MM.1S (cell line): Measurements from ENCODE around the gene CTBP1.

ENCODE experiments used
- DNase-seq: peaks from one replicate; pipeline ENCODE4 v3.0.0-alpha.2; 2015
- H2AFZ ChIP-seq: fragments of 300-600 bp; sonication (generic); 2 replicates; pipeline ENCODE4 v1.6.0; 2016; ENCODE audit warnings: antibody characterized with exemption, low read length
- H3F3A ChIP-seq: fragments of 300-600 bp; sonication (generic); 2 replicates; pipeline ENCODE4 v1.6.1; 2016; ENCODE audit warnings: mild to moderate bottlenecking, antibody characterized with exemption, low read length, moderate library complexity, mixed read lengths; ENCODE audit not compliant: insufficient read depth
- H3K27ac ChIP-seq: fragments of 300-600 bp; sonication (generic); 2 replicates; pipeline ENCODE4 v1.5.1; 2016; ENCODE audit warnings: mild to moderate bottlenecking, low read length
- H3K27me3 ChIP-seq: fragments of 300-600 bp; sonication (generic); replicated peaks from 2 replicates; pipeline ENCODE4 v1.6.0; 2016; ENCODE audit warnings: low read length; ENCODE audit not compliant: insufficient read depth
- H3K36me3 ChIP-seq: fragments of 300-600 bp; sonication (generic); replicated peaks from 2 replicates; pipeline ENCODE4 v1.6.1; 2016; ENCODE audit warnings: mild to moderate bottlenecking, low read length, mixed read lengths; ENCODE audit not compliant: insufficient read depth
- H3K4me1 ChIP-seq: fragments of 300-600 bp; sonication (generic); 2 replicates; pipeline ENCODE4 v1.6.1; 2016; ENCODE audit warnings: low read length, mixed read lengths
- H3K4me2 ChIP-seq: fragments of 300-600 bp; sonication (generic); 2 replicates; pipeline ENCODE4 v1.6.0; 2016; ENCODE audit warnings: low read depth, low read length
- H3K4me3 ChIP-seq: fragments of 300-600 bp; sonication (generic); 2 replicates; pipeline ENCODE4 v1.5.1; 2016; ENCODE audit warnings: low read length, mixed read lengths
- H3K79me2 ChIP-seq: fragments of 300-600 bp; sonication (generic); 2 replicates; pipeline ENCODE4 v1.6.1; 2016; ENCODE audit warnings: mixed run types, low read length, mixed read lengths
- H3K9ac ChIP-seq: fragments of 300-600 bp; sonication (generic); 2 replicates; pipeline ENCODE4 v1.6.1; 2016; ENCODE audit warnings: low read length, mixed read lengths
- H3K9me2 ChIP-seq: fragments of 300-600 bp; sonication (generic); replicated peaks from 2 replicates; pipeline ENCODE4 v1.6.1; 2016; ENCODE audit warnings: mild to moderate bottlenecking, low read length, mixed read lengths; ENCODE audit not compliant: insufficient read depth
- H3K9me3 ChIP-seq: fragments of 300-600 bp; sonication (generic); replicated peaks from 2 replicates; pipeline ENCODE4 v1.6.1; 2016; ENCODE audit warnings: mild to moderate bottlenecking, low read length, mixed read lengths; ENCODE audit not compliant: insufficient read depth
- H4K20me1 ChIP-seq: fragments of 300-600 bp; sonication (generic); 2 replicates; pipeline ENCODE4 v1.6.1; 2016; ENCODE audit warnings: mild to moderate bottlenecking, low read length, moderate library complexity, mixed read lengths; ENCODE audit not compliant: insufficient read depth
- EZH2 ChIP-seq: fragments of 300-600 bp; sonication (generic); optimal IDR thresholded peaks from 2 replicates; pipeline ENCODE3; 2017; ENCODE audit warnings: low read depth, mild to moderate bottlenecking, antibody characterized with exemption, low read length, mixed read lengths
- EZH2phosphoT487 ChIP-seq: fragments of 300-600 bp; sonication (generic); IDR thresholded peaks from 2 replicates; pipeline ENCODE4 v1.6.1; 2018; ENCODE audit warnings: antibody characterized with exemption, low read length
- TF ChIP-seq, protein P1 (sequence below): fragments of 300-600 bp; sonication (generic); IDR thresholded peaks from 2 replicates; pipeline ENCODE4 v1.5.1; 2016; ENCODE audit warnings: antibody characterized with exemption, low read length, mixed read lengths

Gene CTBP1

DNA sequence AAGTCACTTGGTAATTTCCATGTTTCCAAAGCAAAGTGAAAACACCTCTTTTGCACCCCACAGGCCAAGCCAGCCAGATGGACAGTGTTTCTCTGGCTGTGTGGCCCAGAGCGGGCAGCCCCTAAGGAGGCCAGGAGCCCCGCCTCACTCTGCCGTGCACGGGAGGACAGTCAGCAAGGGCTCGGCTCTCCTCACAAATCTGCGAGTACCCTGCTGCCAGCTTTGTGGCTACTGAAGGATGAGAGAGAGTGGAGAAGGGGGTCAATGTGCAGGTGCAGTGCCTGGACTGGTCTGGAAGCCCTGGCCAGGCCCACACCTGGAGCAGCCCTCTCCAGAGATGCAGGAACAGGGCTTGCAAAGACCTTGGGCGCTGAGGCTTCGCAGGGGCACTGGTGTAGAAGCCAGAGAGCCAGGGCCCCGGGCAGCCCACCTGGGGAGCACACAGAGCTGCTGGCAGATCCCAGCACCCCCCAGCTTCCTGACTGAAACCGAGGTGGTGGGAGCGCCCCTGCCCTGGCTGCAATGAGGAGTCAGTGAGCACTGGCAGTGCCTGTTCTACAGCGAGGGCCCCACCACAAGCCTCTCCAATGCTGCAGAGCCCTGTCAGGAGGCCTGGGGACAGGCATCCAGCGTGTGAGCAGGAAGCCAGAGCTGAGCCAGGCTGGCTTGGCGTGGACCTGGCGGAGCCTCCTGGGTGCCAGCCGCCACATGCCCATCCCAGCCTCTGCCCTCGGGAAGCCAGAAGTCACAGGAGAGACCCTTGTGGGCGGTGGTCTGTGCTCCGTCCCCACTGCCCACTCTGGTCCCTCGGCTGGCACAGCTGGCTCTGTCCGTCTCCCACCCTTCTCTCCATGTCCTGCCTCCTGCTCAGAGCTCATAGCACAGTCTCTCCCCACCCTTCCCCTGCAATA lies 80.5 kb downstream of the CTBP1 start:
- Histone ChIP-seq H3K36me3 (no peaks in the 10 kb centered on the region), H3K79me2 (no peaks in the 10 kb centered on the region), H3K27ac (peak overlapping the region; percentile 73; the same call in 1 of the 2 replicates), H3K9me3 (no peaks in the 10 kb centered on the region), H3K9me2 (no peaks in the 10 kb centered on the region), H3K4me1 (peaks cover 20% of the 10 kb centered on the region), H3F3A (peaks cover 4% of the 10 kb centered on the region; the same call in 1 of the 2 replicates), H3K4me3 (peak overlapping the region; percentile 92), H3K4me2 (peak overlapping the region; percentile 100), H2AFZ (peak overlapping the region; percentile 17; the same call in 1 of the 2 replicates), H3K9ac (peak overlapping the region; percentile 96), H4K20me1 (no peaks in the 10 kb centered on the region), H3K27me3 (no peaks in the 10 kb centered on the region; the same call in 1 of the 2 replicates)
- TF ChIP-seq, protein P1, sequence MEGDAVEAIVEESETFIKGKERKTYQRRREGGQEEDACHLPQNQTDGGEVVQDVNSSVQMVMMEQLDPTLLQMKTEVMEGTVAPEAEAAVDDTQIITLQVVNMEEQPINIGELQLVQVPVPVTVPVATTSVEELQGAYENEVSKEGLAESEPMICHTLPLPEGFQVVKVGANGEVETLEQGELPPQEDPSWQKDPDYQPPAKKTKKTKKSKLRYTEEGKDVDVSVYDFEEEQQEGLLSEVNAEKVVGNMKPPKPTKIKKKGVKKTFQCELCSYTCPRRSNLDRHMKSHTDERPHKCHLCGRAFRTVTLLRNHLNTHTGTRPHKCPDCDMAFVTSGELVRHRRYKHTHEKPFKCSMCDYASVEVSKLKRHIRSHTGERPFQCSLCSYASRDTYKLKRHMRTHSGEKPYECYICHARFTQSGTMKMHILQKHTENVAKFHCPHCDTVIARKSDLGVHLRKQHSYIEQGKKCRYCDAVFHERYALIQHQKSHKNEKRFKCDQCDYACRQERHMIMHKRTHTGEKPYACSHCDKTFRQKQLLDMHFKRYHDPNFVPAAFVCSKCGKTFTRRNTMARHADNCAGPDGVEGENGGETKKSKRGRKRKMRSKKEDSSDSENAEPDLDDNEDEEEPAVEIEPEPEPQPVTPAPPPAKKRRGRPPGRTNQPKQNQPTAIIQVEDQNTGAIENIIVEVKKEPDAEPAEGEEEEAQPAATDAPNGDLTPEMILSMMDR, result no peak
- TF ChIP-seq EZH2, result no peak
- TF ChIP-seq EZH2phosphoT487, result no peak
- DNase-seq, result no peak

- Histone ChIP-seq H3K4me3 (peak overlapping the region; percentile 92), H3K4me1 (peaks cover 23% of the 10 kb centered on the region), H3K9me3 (no peaks in the 10 kb centered on the region), H3K9me2 (no peaks in the 10 kb centered on the region), H3K9ac (peak overlapping the region; percentile 96), H3K27me3 (no peaks in the 10 kb centered on the region; the same call in 1 of the 2 replicates), H2AFZ (peak overlapping the region; percentile 94), H3K27ac (peak overlapping the region; percentile 73), H4K20me1 (no peaks in the 10 kb centered on the region), H3K4me2 (peak overlapping the region; percentile 100), H3K79me2 (no peaks in the 10 kb centered on the region), H3K36me3 (no peaks in the 10 kb centered on the region), H3F3A (peaks cover 8% of the 10 kb centered on the region; the same call in 1 of the 2 replicates)
- TF ChIP-seq, protein P1, result peak; percentile 87
- TF ChIP-seq EZH2phosphoT487, result no peak
- TF ChIP-seq EZH2, result no peak
- DNase-seq, result peak; percentile 97
These were observed 81.5 kb downstream of the CTBP1 start for GRCh38 chr4:1167244-1167949.

DNA sequence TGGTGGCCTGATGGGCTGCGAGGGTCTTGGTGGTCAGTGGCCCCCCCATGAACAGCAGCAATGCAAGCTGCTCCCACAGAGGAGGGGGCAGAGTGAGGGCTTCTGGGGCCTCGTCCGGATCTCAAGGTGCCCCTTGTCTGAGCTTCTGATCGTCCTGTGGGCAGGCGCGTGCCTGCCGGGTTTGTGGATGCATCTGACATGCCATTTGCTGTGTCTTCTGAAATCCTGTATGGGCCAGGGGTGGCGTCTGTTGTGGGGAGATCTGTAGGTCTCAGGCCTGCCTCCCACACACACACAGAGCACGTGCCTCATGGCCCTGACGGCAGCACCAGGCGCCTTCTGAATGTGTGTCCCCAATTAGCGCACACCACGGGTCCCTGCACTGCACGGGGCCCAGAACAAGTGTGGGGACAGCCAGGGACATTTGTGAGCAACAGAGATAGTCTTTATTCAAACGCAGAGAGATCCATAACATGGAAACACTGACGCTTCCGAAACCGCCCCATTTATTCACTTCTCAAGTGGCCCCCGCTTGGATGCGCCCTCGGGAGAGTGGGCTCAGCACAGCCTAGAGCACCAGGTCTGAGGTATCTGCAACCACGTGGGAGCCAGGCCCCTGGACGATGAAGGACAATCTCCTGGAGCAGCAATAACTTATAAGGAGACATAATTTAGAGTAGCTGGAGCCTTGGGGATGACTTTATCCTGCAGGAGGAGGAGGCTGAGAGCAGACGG lies 82.3 kb downstream of the CTBP1 start:
- H3F3A ChIP-seq, result peaks cover 8% of the 10 kb centered on the region; the same call in 1 of the 2 replicates
- H4K20me1 ChIP-seq, result no peaks in the 10 kb centered on the region
- H3K9ac ChIP-seq, result peak overlapping the region; percentile 96; the same call in 1 of the 2 replicates
- H3K4me3 ChIP-seq, result peak overlapping the region; percentile 92
- H3K9me3 ChIP-seq, result no peaks in the 10 kb centered on the region
- no peaks in the 10 kb centered on the region for H3K9me2 ChIP-seq
- TF ChIP-seq, protein P1, result no peak
- TF ChIP-seq EZH2 (no peak), EZH2phosphoT487 (no peak)
- no peak for DNase-seq
- peak overlapping the region; percentile 100 for H3K4me2 ChIP-seq
- H3K27ac ChIP-seq, result no peak overlapping the region
- peaks cover 23% of the 10 kb centered on the region for H3K4me1 ChIP-seq
- no peaks in the 10 kb centered on the region; the same call in 1 of the 2 replicates for H3K27me3 ChIP-seq
- peak overlapping the region; percentile 94 for H2AFZ ChIP-seq
- no peaks in the 10 kb centered on the region for H3K79me2 ChIP-seq
- H3K36me3 ChIP-seq, result no peaks in the 10 kb centered on the region
